IMR-90 (cell line): ENCODE data around the gene PPARG.

Source experiments
- CTCF ChIP-seq: conservative IDR thresholded peaks from 2 replicates; pipeline ENCODE4 v1.5.1; 2012; ENCODE audit warnings: mild to moderate bottlenecking, low read depth, low read length, improper control_type of control experiment
- ELK1 ChIP-seq: fragments of 150-350 bp; IDR thresholded peaks from 2 replicates; pipeline ENCODE4 v1.6.1; 2016; ENCODE audit warnings: low read depth, mild to moderate bottlenecking, low read length, moderate library complexity, borderline replicate concordance
- POLR2A ChIP-seq: IDR thresholded peaks from 2 replicates; pipeline ENCODE4 v1.6.1; 2012; ENCODE audit warnings: mild to moderate bottlenecking, low read depth, low read length
- SMC3 ChIP-seq: fragments of 150-350 bp; IDR thresholded peaks from 2 replicates; pipeline ENCODE4 v1.6.1; 2016; ENCODE audit warnings: low read depth, mild to moderate bottlenecking, antibody characterized with exemption, low read length, moderate library complexity

GRCh38 chr3:12380461-12380860 is 91.6 kb downstream of the PPARG start:
- TF ChIP-seq CTCF (no peak), SMC3 (no peak), POLR2A (no peak), ELK1 (no peak)
